ENCODE data around the gene RBCK1. TPM values are rescaled to one million over a fixed set of nuclear protein-coding genes. Genes with fewer than 3 reads are reported as not detected.

The RBCK1 gene
- total and polyA plus RNA-seq, 9 of the 15 experiments (the other 6 are each of a cell fraction or from before 2014, with no cell fraction given), result 5.9 to 59.3 (median 26.5) TPM

DNA sequence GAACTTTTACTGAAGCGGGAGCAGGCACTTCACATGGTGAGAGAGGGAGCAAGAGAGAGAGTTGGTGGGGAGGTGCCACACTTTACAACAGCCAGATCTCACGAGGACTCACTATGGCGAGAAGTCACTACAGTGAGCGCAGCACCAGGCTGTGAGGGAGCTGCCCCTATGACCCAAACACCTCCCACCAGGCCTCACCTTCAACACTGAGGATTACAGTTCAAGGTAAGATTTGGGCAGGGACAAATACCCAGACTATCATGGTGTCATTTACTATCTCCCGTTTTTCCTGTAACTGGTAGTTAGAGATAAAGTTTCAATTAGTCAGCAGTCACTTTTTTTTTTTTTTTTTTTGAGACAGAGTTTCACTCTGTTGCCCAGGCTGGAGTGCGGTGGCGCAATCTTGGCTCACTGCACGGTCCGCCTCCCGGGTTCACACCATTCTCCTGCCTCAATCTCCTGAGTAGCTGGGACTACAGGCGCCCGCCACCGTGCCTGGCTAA, 7.8 kb downstream of the RBCK1 start (continued):
- TF ChIP-seq HNRNPK (IDR thresholded peaks at IDR 0.05; ENCODE audit: low read depth, low read length, poor library complexity, severe bottlenecking) (no peak), HCFC1 (IDR thresholded peaks at IDR 0.05; ENCODE audit: low read depth, low read length) (no peak), EGR1 (conservative IDR thresholded peaks at IDR 0.05) (no peak), CBFA2T2 (conservative IDR thresholded peaks at IDR 0.05) (peak; percentile 81), NR2F6 (CRISPR knock-in tag; IDR thresholded peaks at IDR 0.05) (no peak), ZNF444 (CRISPR knock-in tag; IDR thresholded peaks at IDR 0.05) (no peak), ARNT (IDR thresholded peaks at IDR 0.05) (peak; percentile 45 to 62; a peak in 1 of 4 replicates), SPI1 (IDR thresholded peaks at IDR 0.05; ENCODE audit: borderline replicate concordance, low read depth, low read length) (no peak)
- TF ChIP-seq, protein P1, sequence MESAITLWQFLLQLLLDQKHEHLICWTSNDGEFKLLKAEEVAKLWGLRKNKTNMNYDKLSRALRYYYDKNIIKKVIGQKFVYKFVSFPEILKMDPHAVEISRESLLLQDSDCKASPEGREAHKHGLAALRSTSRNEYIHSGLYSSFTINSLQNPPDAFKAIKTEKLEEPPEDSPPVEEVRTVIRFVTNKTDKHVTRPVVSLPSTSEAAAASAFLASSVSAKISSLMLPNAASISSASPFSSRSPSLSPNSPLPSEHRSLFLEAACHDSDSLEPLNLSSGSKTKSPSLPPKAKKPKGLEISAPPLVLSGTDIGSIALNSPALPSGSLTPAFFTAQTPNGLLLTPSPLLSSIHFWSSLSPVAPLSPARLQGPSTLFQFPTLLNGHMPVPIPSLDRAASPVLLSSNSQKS (CRISPR knock-in tag; IDR thresholded peaks at IDR 0.05), result no peak
- TF ChIP-seq, protein P2, sequence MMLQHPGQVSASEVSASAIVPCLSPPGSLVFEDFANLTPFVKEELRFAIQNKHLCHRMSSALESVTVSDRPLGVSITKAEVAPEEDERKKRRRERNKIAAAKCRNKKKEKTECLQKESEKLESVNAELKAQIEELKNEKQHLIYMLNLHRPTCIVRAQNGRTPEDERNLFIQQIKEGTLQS (IDR thresholded peaks at IDR 0.05), result peak; percentile 75
- TF ChIP-seq, protein P2 (CRISPR knock-in tag; conservative IDR thresholded peaks at IDR 0.05), result no peak
- TF ChIP-seq, protein P3, sequence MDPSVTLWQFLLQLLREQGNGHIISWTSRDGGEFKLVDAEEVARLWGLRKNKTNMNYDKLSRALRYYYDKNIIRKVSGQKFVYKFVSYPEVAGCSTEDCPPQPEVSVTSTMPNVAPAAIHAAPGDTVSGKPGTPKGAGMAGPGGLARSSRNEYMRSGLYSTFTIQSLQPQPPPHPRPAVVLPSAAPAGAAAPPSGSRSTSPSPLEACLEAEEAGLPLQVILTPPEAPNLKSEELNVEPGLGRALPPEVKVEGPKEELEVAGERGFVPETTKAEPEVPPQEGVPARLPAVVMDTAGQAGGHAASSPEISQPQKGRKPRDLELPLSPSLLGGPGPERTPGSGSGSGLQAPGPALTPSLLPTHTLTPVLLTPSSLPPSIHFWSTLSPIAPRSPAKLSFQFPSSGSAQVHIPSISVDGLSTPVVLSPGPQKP (CRISPR knock-in tag; IDR thresholded peaks at IDR 0.05), result no peak
- TF ChIP-seq, protein P4, sequence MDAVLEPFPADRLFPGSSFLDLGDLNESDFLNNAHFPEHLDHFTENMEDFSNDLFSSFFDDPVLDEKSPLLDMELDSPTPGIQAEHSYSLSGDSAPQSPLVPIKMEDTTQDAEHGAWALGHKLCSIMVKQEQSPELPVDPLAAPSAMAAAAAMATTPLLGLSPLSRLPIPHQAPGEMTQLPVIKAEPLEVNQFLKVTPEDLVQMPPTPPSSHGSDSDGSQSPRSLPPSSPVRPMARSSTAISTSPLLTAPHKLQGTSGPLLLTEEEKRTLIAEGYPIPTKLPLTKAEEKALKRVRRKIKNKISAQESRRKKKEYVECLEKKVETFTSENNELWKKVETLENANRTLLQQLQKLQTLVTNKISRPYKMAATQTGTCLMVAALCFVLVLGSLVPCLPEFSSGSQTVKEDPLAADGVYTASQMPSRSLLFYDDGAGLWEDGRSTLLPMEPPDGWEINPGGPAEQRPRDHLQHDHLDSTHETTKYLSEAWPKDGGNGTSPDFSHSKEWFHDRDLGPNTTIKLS (IDR thresholded peaks at IDR 0.05; ENCODE audit: borderline replicate concordance, low read depth), result peak; percentile 17; the same call in 1 of the 2 replicates
